Left kidney (tissue), 2 donors: Measurements from ENCODE around the gene S100A1. TPM values are rescaled to one million over a fixed set of nuclear protein-coding genes. Genes with fewer than 3 reads are reported as not detected.

ENCODE experiments used
- DNase-seq: peaks from one replicate; pipeline ENCODE4 v3.0.0-alpha.2; 2013
- polyA plus RNA-seq: library from polyadenylated mRNA; unstranded; fragments of 120-200 nt; gene quantifications from one replicate; pipeline ENCODE4 v1.2.1, GENCODE V29; 2013; ENCODE audit not compliant: insufficient read length

Gene S100A1
- polyA plus RNA-seq, 1 donor: 18.5 TPM

GRCh38 chr1:153679337-153680119 lies 51.3 kb downstream of the S100A1 start:
- DNase-seq: no peak

GRCh38 chr1:153680120-153680403 lies 51.8 kb downstream of the S100A1 start:
- no peak for DNase-seq

Other genes with a start within 250 kb of the S100A1 start
- gene S100A8, start 237.4 kb upstream of the S100A1 start, polyA plus RNA-seq: 3.4 TPM
- not detected for gene S100A7A, start 211.9 kb upstream of the S100A1 start, polyA plus RNA-seq
- 0.43 TPM for gene S100A7, start 167.8 kb upstream of the S100A1 start, polyA plus RNA-seq
- gene S100A6, start 92.4 kb upstream of the S100A1 start, polyA plus RNA-seq: 182 TPM
- 1.3 TPM for gene S100A5, start 87.5 kb upstream of the S100A1 start, polyA plus RNA-seq
- gene S100A4, start 82.6 kb upstream of the S100A1 start, polyA plus RNA-seq: 29.0 TPM
- gene S100A3, start 79.2 kb upstream of the S100A1 start, polyA plus RNA-seq: 0.25 TPM
- 3.9 TPM for gene S100A2, start 62.6 kb upstream of the S100A1 start, polyA plus RNA-seq
- gene S100A16, start 15.3 kb upstream of the S100A1 start, polyA plus RNA-seq: 87.2 TPM
- 16.8 TPM for gene S100A14, start 12.1 kb upstream of the S100A1 start, polyA plus RNA-seq
- 120 TPM for gene S100A13, start 929 bp upstream of the S100A1 start, polyA plus RNA-seq
- 149 TPM for gene CHTOP, start 5.6 kb downstream of the S100A1 start, polyA plus RNA-seq
- gene SNAPIN, start 30.3 kb downstream of the S100A1 start, polyA plus RNA-seq: 52.0 TPM
- 316 TPM for gene ILF2, start 42.6 kb downstream of the S100A1 start, polyA plus RNA-seq
- 61.2 TPM for gene NPR1, start 50.3 kb downstream of the S100A1 start, polyA plus RNA-seq
- gene INTS3, start 99.6 kb downstream of the S100A1 start, polyA plus RNA-seq: 142 TPM
- 40.7 TPM for gene SLC27A3, start 147.0 kb downstream of the S100A1 start, polyA plus RNA-seq